Measurements from ENCODE around the gene RASA3.

Gene RASA3

DNA sequence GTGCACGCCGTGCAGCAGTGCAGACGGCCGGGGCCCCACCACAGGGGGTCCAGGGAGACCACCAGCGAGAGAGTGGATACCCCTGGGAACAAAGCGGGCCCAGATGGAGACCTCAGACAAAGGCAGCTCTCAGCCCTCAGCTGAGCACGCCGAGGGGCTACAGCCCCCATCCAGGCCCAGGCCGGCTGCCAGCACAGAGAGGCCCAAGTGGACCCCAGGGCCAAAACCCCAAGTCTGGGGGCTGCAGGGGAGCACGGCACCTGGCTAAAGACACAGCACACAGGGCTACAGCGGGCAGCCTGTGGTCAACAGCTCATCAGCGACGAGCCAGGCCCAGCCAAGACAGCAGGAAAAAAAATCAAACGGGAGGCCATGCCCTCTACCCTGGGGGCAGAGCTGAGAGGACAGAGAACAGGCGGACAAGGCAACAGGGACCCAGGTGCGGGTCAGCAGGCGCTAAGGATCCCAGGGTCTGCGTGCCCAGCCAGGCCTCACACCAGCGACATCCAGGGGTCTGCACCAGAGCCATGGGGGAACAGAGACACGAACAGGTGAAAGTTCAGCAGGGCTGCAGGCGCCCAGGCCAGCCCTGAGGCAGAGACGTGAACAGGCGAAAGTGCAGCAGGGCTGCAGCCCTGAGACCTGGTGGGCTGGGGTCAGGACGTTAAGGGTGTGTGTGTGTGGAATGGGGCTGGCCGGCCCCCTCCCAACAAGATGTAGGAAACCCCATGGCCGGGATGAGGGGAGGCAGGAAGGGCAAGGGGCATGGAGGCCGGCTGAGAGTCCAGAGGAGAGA, 34.3 kb downstream of the RASA3 start:
- DNase-seq (ENCODE audit: low read depth): no peak

DNA sequence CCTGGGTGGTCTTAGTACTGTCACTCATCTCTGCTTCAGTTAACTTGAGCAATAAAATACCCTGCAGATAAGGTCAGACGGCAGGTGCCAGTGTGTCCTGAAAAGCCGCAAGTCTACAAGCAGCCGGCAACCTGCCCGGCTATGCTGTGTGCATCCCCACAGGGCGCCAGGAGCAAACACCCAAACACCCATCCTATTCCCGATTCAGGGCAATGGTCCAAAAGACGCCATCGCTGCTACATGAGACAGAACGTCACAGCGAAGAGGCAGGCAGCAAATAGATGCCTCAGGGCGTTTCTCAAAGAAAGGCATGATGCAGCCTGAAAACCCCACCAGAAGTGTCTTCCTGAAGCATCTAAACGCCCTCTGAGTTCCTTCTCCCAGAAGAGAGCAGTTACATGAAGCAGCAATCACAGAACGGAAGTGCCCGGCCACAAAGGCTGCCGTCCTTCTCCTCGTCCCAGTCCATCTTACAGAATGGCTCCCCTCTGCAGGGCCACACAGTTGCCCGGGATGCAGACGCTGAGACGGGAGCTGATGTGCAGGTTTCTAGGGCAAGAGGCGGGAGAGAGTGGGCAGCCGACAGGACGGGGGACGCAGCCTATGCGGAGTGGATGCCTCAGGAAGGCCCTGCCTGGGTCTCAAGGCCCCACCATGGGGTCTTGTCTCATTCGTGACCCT, 35.1 kb downstream of the RASA3 start:
- DNase-seq (ENCODE audit: low read depth): peak; percentile 14
- no peak overlapping the region for H3K4me3 ChIP-seq (ENCODE audit: low read length)
- TF ChIP-seq, protein P1, sequence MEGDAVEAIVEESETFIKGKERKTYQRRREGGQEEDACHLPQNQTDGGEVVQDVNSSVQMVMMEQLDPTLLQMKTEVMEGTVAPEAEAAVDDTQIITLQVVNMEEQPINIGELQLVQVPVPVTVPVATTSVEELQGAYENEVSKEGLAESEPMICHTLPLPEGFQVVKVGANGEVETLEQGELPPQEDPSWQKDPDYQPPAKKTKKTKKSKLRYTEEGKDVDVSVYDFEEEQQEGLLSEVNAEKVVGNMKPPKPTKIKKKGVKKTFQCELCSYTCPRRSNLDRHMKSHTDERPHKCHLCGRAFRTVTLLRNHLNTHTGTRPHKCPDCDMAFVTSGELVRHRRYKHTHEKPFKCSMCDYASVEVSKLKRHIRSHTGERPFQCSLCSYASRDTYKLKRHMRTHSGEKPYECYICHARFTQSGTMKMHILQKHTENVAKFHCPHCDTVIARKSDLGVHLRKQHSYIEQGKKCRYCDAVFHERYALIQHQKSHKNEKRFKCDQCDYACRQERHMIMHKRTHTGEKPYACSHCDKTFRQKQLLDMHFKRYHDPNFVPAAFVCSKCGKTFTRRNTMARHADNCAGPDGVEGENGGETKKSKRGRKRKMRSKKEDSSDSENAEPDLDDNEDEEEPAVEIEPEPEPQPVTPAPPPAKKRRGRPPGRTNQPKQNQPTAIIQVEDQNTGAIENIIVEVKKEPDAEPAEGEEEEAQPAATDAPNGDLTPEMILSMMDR (IDR thresholded peaks at IDR 0.05; ENCODE audit: insufficient read depth, low read depth, low read length, missing control alignments): no peak

More for the DNA sequence above, 34.3 kb downstream of the RASA3 start:
- no peak overlapping the region for H3K4me3 ChIP-seq (ENCODE audit: low read length)
- TF ChIP-seq, protein P1 (IDR thresholded peaks at IDR 0.05; ENCODE audit: insufficient read depth, low read depth, low read length, missing control alignments): no peak

DNA sequence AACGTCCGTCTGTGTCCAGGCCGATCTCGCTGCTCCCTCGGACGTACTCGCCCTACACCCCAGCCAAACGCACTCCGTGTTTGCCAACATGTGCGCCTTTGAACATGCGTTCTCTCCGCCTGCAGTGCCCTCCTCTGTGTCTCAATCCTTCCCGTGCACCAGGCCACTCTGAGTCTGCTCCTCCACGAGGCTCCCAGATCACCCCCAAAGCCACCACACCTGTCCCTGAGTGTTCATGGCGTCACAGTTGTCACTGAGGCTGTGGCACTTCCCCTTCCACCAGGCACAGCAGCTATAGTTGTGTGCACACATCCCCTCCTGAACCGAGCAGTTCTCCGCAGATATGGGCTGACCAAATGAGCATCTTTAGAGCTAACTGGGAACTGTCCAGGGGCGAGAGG, 35.6 kb downstream of the RASA3 start:
- DNase-seq (ENCODE audit: low read depth): no peak
- TF ChIP-seq, protein P1 (IDR thresholded peaks at IDR 0.05; ENCODE audit: insufficient read depth, low read depth, low read length, missing control alignments): no peak

DNA sequence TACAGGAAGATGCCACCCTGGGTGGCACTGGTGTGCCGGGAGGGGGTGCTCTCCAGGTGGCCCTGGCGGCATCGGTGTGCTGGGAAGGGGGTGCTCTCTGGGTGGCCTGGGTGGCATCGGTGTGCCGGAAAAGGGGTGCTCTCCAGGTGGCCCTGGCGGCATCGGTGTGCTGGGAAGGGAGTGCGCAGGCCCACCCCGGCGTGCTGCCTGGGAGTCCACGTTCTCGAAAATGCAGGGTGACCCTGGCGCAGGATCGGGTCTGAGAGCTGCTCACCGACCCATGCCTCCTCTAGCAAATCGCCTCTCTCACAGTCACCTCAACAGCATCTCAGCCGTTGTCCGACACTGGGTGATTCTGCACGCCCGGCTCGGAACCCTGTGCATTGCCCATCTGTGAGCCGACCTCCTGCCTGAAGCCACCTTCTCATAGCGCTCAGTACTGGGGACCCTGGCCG, 36.4 kb downstream of the RASA3 start:
- no peak for DNase-seq (ENCODE audit: low read depth)
- TF ChIP-seq, protein P1 (IDR thresholded peaks at IDR 0.05; ENCODE audit: insufficient read depth, low read depth, low read length, missing control alignments): no peak
- no peak overlapping the region for H3K4me3 ChIP-seq (ENCODE audit: low read length)

More for the DNA sequence above, 35.6 kb downstream of the RASA3 start:
- H3K4me3 ChIP-seq (ENCODE audit: low read length): no peak overlapping the region

DNA sequence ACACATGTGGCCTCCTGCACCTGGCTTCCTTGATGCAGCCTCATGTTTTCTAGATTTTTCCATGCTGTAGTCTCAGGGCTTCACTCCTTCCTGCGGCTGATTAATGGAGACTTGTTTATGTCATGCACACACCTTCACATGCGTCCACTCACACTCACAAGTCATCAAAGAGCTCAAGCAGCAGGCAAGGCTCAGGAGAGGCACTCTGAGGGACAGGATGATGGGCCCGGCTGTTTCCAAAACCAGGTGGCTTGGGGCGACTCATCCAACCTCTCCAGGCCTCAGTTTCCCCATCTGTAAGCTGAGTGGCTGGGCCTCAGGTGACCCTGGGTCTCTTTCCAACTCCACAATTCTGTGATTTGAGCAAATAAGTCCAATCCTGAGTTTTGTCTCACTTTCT, 36.9 kb downstream of the RASA3 start:
- TF ChIP-seq, protein P1 (IDR thresholded peaks at IDR 0.05; ENCODE audit: insufficient read depth, low read depth, low read length, missing control alignments): no peak
- DNase-seq (ENCODE audit: low read depth): no peak
- no peak overlapping the region for H3K4me3 ChIP-seq (ENCODE audit: low read length)

DNA sequence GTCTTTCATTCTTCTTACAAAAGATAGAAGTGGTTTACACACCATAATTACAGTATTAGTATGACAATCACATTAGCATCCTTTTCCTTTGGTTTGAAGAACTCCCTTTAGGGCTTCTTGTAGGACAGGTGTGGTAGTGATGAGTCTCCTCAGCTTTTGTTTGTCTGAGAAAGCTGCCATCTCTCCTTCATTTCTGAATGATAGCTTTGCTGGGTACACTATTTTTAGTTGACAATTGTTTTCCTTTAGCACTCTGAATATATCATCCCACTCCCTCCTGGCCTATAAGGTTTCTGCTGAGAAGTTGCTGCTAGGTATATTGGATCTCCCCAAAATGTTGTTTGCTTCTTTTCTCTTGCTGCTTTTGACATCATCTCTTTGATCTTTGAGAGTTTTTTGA, 39.3 kb downstream of the RASA3 start:
- no peak for DNase-seq (ENCODE audit: low read depth)
- no peak overlapping the region for H3K4me3 ChIP-seq (ENCODE audit: low read length)
- TF ChIP-seq, protein P1 (IDR thresholded peaks at IDR 0.05; ENCODE audit: insufficient read depth, low read depth, low read length, missing control alignments): no peak

All from epithelial cell of esophagus (primary cell).